Endothelial cell of hepatic sinusoid (primary cell): ENCODE results near the gene DNAH1.

ENCODE experiments used
- in situ Hi-C: cut with HindIII; loops from 2 replicates; pipeline ENCODE4 v1.10.0; 2017; ENCODE audit warnings: low sequenced_read_pairs

The DNAH1 gene

DNA sequence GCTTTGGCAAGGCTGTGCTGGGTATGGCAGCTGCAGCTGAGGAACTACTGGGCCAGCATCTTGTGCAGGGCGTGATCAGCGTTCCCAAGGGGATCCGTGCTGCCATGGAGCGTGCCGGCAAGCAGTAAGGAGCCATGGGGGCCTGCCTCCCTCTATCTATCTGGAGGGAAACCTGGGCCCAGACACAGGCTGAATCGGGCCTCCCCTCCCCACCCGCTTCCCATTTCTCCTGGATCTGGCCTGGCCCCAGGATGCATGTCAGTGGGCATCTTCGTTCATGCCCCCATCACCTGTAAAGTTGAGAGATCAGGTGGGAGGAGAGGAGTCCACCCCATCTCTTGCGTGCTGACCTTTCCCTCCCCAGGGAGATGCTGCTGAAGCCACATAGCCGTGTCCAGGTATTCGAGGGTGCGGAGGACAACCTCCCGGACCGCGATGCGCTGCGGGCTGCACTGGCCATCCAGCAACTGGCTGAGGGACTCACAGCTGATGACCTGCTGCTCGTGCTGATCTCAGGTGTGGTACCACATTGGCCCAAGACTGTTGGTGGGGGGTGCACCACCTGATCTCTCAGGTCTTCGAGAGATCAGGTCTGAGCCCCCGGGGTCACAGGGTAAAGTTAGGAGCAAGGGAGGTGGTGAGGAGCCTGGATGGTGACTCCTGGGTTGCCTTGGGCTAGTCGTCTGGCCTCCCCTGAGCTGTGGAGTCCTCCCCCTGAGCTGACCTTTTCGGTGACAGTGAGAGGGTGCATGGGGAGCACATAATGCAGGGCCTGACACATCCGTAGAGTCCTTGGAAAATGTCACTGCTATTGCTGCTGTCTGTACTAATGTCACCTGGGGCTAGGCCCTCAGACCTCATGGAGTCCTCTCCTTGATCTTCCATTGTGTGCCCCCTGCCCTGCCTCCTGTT is 25.3 kb upstream of the DNAH1 start:
- in situ Hi-C loops: no loop called here

DNA sequence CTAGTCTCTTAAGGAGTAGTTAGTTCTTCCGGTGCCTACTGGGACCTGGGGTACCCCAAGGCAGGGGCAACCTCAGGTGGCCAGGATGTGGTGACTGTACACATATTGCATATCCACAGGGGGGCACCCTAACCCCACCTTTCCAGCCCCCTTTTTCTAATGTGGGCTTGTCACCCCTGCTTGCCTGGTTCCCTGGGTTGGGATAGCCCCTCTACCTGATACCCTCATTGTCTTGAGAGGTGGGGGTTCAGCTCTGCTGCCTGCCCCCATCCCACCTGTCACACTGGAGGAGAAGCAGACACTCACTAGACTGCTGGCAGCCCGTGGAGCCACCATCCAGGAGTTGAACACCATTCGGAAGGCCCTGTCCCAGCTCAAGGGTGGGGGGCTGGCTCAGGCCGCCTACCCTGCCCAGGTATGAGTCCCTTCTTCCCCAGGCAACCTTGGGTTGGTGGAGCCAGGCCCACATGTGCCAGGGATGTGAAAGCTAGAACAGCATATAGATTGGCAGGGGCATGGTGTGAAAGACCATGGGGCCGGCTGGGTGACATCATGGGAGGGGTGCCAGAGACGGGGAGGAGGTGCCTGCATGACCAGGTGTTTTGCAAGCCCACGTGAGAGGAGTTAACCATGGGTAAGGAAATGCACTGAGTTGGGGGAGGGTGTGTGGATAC is 24.5 kb upstream of the DNAH1 start:
- in situ Hi-C loops: no loop called here

DNA sequence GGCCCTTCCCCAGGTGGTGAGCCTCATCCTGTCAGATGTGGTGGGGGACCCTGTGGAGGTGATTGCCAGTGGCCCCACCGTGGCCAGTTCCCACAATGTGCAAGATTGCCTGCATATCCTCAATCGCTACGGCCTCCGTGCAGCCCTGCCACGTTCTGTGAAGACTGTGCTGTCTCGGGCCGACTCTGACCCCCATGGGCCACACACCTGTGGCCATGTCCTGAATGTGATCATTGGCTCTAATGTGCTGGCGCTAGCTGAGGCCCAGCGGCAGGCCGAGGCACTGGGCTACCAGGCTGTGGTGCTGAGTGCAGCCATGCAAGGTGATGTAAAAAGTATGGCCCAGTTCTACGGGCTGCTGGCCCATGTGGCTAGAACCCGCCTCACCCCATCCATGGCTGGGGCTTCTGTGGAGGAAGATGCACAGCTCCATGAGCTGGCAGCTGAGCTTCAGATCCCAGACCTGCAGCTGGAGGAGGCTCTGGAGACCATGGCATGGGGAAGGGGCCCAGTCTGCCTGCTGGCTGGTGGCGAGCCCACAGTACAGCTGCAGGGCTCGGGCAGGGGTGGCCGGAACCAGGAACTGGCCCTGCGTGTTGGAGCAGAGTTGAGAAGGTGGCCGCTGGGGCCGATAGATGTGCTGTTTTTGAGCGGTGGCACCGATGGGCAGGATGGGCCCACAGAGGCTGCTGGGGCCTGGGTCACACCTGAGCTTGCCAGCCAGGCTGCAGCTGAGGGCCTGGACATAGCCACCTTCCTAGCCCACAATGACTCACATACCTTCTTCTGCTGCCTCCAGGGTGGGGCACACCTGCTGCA is 23.7 kb upstream of the DNAH1 start:
- in situ Hi-C loops: no loop called here

DNA sequence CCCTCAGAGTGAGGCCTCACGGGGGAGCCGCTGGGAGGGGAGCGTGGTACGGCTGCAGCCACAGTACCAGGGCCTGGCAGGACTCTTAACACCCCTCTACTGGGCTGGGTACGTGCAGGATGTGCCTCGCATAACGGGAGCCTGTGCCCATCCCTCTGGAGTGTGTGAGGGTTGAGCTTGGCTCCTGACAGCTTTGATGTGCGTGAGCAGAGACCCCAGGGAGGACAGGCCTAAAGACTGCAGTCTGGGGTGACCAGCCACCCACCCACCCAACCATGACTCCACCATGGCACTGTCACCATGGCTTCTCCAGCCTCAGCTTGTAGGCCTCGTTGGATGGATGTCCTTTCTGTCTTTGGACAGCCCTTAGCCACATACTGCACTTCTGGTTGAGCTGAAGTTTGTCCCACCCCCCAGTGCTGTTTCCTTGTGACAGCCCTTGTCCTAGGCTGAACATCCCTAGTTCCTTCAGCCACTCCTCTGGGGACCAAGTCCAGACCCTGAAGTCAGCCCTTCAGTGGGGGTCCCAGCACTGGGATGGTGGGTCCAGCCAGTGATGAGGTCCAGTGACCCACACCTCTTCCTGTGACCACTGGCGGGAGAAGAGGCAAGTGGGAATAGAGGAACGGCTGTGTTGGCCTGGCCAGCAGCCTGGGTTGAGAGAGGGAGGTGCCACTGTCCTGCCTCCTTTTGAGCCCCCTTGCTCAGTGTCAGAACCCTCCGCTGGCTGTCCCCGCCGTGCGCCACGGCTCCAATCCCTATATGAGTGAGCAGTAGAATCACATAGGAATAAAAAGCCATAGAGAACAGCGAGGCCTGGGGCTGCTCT is 22.4 kb upstream of the DNAH1 start:
- in situ Hi-C loops: no loop called here

DNA sequence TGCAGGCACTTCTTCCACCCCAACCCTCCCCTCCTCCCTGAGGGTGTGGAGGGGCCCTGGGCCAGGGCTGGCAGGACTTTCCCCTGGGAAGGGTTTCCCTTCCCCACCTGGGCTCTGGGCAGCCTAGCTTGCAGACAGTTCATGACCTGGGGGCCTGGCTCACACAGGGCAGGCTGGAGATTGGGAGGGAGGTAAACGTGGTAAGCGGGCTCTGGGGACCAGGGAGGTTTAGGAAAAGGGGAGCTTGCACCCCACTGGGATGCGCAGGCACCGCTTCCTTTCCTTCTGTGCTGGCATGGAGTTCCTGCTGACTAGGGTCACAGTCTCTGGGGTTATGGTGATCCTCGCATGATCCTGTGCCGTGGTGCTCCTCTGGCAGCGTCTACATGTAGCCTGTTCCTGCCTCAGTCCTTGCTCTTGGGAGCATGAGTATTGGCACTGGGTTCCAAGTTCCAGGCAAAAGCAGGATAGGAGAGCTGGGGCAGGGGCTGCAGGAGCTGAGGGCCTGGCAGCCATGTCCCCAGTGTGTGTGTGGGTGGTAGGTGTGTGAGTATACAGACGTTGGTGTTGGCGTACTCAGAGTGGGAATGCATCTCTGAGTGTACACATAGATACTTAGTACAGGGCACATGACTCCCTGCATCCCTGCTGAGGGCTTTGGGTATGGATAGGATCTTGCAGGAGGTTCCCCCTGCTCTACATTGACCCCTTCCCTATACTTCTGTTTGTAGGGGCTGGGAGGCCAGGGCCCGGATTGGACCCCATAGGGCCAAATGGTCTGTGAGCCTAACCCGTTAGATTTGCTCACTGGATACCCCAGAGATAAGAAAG is 21.6 kb upstream of the DNAH1 start:
- in situ Hi-C loops: no loop called here

DNA sequence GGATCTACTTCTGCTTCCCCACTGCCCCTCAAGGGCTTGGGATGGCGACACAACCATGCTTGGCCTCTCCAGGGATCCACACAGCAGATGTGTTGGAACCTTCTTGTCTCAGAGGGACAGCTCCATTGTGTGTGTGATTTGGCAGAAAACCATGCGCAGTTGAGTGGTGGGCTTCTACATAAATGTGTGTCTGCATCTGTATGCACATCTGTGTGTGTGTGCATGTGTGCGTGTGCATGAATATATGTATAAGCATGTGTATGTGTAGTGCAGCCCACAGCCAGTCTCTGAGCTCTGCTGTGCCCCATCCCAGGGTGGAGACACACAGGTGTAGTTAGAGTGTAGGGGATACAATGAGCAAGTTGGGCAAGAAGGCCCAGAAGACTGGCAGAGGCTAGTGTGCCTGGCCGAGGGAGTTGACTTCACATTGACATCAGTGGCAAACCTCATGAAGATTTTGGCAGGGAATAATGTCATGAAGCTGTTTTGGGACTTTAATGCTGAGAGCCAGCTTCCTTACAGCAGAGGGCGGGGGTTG is 20.4 kb upstream of the DNAH1 start:
- in situ Hi-C loops: no loop called here

DNA sequence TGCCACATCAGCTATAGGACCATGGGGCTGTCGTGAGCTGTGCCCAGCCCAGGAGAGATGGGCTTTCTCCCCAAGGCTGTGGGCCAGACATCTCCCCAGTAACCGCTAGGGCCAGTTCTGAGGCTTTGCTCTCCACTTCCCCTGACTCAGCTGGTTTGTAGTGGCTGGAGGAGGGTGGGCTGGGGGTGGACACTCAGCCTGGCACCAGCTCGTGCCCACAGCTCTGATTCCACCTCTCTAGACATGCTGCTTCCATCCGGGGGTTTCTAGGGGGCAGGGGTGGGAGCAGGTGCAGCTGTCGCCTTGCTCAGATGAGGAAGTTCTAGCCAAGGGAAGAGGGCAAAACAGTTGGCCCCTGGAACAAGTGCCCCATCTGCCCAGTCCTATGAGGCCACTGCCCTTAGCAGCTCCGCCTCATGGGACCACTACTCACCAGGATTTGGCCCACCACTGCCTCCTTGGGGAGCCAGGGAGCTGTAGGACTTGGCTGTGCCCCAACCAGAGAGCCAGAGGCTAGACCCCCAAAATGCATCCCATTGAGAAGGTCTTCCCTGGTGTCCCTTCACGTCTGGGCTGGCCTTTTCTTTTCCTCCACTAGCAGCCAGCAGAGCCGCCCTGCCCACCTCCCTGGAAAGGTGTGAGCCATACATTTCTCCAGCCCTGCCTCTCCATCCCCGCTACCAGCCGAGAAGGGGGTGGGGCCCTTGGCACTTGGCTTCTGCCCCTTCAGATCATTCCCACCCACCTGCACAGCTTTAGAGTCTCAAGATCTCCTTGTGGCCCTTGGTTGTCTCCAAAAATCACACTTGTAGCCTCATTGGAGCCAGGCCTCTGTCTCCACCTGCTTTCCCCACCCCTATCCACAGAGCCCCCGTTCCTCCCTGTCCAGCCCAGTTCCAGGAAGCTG is 18.6 kb upstream of the DNAH1 start:
- in situ Hi-C loops: no loop called here

DNA sequence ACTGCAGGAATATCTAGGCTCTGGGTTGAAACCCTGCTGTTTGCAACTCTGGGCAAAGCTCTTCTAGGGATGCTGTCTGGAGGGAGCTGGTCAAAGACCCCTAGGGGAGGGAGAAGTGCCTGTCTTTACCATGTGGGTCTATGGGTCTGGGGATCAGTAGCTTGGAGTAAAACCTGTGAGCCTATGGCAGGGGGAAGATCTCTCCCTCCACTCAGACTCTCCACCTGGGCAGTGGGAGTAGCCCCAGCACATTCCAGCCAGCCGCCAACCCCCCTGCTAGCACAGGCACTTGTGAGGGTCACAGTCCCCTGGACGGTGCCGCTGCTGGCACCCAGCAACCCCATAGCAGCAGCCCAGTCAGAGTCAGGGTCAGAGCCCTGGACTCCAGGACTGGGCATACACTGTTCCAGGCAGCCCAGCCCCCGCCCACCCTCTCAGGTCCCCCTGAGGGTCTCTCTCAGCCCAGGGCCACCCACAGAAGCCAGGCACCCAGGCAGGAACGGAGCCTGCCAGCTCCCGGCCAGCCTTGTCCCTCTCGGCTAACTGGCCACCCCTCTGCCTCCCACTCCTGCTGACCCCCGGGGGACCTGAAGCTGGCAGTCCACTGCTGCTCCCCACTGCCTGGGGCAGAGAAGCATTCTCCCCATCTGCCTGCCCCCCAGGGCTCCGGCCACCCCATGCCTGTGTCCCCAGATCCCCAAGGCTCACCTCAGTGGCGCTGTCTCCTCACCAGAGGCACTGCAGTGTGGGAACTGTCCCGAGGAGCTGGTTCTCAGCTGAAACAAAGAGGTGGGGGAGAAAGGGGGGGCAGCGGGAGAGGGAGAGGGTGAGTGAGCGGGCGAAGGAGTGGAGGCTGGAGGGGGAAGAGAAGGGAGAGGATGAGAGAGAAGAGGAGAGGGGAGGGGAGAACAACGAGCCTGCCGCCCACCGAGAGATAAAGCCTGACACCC is 17.7 kb upstream of the DNAH1 start:
- in situ Hi-C loops: no loop called here

DNA sequence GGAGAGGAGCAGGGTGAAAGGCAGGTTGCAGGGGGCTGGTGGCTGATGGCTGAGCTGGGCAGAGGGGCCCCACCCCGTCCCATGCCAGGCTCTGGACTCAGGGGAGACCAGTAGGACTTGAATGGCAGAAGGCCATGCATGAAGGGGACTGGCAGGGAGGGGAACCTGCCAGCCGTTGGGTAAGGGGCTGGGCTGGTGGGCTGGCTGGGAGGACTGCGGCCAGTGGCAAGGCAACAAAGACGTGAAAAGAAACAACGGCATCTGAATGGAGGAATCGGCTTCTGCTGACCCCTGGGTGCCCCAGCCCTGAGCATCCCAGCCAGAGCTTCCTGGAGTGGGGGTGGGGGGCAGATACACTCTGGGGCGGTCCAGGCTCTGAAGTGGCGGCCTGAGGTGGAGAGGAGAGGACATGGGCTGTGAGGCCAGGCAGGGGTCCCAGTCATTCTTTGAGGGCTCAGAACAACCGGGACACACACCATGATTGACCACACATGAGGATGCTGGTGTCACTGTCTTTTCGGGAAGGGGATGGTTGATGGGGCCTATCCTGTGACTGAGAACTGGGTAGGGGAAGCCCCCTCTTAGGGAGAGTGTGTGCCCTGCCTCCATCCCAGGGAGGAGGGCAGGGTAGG is 16.8 kb upstream of the DNAH1 start:
- in situ Hi-C loops: no loop called here

DNA sequence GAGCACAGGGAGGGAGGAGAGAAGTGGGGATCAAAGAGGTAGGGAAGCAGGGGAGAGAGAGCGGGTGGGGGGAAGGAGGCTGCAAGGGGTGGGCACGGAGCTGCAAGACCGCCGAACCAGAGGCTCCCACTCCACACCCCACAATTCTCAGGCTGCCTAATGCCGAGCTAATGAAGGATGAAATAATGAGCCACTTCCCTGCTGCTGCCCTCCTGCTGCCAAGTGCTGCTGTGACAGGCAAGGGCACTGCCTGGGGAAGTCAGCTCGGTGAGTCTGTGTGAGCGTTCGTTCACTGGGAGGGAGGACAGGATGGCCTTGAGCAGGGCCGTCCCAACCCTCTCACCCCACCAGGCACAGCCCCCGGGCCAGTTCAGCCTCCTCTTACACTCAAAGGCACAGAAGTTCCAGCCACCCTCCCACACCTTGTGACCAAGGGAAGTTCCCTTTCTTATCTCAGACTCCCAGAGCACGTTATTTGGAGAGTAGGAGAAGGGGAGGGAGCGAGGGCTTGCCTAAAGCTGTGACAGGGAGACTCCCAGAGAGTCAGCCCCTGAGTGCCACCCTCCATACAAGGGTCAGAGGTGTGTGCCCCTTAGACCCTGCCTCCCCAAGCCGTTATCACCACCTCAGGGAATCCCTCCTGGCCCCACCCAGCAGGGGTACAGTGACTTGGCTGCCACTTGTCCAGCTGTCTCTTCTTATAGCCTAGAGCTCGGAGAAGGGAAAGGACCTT is 16.1 kb upstream of the DNAH1 start:
- in situ Hi-C loops: no loop called here

DNA sequence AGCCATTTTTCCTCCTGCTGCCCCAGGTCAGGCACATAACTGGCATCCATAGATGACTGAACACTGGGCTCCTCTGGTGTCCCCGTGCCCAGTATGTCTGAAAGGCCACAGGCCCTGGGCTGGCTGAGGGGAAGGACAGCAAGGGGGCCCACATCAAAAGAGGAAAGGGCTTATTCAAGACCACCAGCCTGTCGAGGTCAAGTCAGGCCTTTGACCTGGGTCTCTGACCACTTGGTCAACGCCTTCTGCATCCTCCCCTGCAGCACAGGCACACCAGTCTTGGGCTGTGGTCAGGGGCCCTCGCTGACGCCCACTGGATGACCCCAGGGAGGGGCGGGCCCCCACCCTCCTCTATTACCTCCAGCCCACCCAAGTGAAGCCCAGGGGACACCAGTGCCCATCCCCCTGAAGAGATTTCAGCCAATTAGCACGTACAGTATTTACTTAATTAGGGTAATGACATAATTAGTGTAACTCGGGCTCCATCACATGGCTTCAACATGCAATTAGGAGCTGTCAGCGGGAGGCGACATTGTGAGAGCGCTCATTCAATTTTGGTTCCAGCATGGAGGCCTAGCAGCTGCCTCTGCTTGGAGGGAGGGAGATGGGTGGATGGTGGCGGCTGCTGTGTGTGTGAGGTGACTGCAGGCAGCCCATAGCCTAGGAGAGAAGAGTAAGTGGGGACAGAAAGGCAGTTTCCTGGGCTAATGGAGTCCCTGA is 13.5 kb upstream of the DNAH1 start:
- in situ Hi-C loops: no loop called here

DNA sequence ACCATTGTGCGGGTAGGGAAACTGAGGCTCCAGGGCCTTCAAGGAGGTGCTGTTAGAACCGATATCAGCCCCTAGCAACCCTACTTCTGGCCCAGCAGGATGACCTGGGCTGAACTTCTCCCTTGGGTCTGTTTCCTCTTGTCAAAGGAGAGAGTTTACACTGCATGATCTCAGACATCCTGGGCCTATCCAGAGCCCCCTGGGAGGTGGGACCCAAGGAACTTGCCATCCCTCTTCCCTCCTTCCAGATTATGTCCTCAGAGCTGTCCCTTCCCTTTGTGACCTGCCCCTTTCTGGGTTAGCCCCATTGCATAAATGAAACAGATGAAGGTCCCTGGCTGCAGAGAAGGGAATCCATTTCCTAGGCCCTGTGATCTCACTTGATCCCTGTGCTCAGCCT is 12.3 kb upstream of the DNAH1 start:
- in situ Hi-C loops: no loop called here

DNA sequence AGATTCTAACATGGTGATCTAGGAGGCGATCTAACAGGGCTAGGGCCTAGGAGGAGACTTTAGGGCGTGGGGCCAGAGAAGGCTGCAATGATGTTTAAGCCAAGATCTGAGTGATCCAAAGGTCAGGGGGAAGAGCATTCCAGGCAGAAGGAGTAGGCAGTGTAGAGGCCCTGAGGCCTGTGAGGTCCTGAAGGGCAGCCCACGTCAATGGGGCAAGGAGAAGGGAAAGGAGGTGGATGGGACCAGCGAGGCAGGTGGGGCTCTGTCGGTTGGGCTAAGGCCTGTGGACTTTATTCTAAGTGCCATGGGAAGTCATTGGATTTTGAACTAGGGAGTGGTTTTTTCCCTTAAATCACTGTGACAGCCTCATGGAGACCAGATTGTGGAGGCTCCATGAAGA is 10.2 kb upstream of the DNAH1 start:
- in situ Hi-C loops: no loop called here

DNA sequence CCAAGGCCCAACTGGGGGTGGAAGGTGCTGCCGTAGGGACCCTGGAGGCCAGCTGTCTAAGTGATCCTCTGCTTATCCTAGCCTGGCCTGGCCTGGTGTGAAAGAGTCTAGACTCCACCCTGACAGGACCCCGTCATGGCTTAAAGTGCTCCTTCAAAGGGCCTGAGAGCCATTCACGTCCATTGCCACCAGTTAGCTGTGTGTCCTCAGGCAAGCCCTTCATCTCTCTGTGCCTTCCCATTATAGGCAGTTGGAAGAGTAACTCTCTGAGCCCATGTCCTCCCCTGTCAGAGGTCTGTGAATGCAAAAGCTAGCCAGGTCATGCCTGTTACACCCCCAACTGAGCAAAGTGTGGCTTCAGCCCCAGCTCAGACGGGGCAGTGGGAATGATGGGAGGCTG is 9.1 kb upstream of the DNAH1 start:
- in situ Hi-C loops: no loop called here

DNA sequence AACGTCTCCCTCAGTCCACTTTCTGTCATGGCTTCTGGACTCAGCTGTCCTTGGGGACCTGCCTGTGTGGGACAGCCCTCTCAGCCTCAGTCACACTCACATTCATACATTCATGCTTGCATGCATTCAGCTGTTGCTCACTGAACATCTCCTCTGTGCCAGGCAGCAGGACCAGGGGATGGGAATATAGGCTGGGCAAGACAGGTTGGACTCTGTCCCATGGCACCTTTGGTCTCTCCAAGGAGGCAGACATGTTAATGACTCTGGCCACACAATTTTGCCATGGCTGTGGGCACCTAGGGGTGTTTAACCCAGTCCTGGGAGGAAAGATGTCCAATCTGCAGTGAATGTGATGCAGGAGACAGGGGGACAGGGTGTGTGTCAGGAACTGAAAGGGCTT is 7.8 kb upstream of the DNAH1 start:
- in situ Hi-C loops: no loop called here
